NCI-H2107 treated with DMSO at 0.1 percent for 48 hours (cell line): ENCODE data around the gene SV2C.
"Not testable (repeated sequence)": the region's sequence is repeated elsewhere in the genome, so short reads cannot be mapped to it uniquely, and the experiment has no call there.

Source experiments
- DNase-seq: peaks from one replicate; lab custom pipeline; 2025; ENCODE audit not compliant: unreplicated experiment; lab: John Stamatoyannopoulos, UW

SV2C gene

DNA sequence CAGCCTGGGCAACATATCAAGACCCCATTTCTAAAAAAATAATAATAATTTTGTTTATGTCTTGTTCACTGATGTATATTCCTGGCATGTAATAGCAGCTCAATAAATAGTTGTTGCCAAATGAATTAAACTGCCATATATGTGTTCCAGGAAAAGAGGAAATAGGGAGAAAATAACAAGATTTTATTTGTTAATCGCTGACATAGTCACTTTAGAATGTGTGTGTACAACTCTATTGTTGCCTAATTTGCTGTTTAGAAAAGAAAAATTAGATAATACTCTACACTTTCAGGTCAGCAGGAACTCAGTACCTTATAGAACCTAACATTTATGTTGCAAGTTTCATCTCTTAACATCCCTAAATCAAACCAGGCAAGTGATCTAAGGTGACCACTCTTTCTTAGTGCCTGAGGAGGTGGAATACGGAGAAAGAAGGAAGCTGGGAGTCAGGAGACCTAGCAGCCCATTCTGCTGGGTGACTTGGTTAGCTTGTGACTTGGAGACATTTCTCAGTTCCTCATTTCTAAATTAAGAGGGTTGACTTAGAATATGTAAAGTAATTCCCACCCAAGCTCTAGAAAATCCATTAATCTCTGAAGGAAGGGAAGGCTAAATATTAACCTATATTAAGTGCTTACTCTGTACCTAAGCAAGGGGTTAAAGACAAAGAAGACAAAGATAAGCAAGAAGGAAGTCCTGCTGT lies 209.6 kb downstream of the SV2C start:
- no peak for DNase-seq

DNA sequence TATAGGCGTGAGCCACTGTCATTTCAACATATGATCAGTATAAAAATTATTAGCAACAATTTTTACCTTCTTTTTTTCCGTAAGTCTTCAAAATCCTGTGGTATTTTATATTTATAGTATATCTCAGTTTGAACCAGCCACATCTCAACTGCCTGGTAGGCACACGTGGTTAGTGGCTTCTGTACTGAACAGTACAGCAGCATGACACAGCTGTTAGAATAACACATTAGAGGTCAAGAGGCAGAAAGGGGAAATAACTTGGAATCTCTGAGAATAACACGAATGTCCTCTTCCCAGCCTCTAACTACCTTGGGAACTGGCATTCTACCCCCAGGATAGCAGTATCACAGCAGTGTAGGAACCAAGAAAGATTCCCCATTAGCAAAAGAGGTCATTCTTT lies 211.4 kb downstream of the SV2C start:
- no peak for DNase-seq

DNA sequence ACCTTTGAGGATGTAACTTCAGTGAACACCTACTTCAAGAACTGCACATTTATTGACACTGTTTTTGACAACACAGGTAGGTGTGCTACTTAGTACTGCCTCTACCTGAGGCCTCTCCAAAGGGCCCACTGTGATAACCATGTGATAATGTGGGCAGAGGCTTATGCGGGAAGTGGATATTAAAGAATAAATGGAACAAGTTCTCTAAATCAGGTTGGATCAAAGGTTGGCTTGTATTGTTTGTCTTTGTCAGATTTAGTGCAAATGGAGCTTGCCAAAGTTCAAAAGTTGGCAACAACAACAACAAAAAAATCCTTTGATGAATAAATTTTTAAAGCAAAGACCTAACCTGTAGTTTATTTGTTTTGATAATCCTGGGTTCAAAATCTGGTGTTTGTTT lies 215.7 kb downstream of the SV2C start:
- no peak for DNase-seq

DNA sequence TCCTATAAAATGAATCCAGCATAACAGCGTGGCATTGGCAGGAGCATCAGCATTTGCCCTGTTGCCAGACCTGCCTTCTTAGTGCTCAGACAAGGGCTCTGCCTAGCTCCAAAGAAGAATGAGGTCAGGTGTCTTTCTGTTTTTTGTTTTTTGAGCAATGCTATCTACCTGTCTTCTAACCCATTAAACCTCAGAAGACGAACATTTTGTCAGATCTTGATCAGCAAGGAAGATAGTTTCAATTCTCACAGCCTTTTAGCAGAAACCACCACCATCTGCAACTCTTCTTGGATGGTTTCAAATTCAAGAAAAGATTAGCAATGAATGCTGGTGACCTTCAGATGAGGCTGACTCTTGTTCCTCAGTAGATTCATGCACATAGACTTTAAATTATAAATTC lies 216.4 kb downstream of the SV2C start:
- no peak for DNase-seq

DNA sequence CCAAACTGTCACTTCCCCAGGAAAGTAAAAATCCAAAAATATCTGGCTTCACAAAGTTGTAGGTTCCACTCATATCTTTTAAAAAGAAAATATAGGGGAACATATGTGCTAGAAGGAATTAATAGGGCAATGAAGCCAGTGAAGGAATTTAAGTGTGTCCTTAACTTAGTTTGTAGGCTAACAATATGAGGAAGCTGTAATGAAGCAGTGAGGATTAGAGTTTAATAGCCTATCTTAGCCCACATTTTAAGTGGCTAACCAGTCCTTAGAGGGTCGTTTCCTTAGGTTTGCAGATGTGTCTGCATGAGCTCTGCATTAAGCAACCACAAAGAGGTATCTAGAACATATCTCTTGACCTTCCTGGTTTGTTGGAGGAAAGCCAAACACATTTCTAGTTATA lies 218.7 kb downstream of the SV2C start:
- DNase-seq: not testable (repeated sequence)

DNA sequence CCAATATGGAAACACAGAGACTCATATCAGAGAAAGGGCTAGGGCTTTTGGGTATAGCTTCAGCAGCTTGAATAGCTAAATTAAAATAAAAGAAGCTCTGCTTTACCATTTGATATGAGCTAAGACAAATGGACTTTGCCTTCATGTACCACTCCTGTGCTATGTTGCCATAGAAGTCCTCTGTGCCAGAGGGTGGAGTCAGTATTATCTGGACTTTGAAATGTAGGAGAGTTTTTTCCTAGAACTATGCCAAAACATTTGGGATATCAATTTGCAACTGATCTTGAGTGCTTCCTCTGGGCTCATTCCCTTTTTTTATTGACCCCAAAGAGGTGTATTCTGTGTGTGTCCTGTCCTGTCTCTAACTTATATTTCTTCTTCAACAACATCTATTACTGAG lies 219.5 kb downstream of the SV2C start:
- DNase-seq: not testable (repeated sequence)

DNA sequence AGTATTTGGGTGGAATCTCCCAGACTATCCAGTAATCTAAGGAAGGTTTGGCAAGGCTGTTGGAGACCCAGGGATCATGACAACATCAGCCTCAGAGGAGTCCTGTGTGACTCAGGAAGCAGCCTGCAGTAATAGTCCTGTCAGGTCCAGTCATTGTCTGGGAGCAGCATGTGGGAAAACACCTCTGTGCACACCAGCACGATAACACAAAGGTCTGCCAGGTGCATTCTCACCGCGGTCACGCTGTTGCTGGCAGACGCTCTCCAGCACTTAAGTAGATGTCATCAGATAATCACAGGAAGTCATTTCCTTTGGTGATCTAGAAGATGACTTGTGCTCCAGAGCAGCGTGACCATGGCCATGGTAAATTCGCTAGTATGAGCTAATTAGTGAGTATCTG lies 220.7 kb downstream of the SV2C start:
- no peak for DNase-seq

DNA sequence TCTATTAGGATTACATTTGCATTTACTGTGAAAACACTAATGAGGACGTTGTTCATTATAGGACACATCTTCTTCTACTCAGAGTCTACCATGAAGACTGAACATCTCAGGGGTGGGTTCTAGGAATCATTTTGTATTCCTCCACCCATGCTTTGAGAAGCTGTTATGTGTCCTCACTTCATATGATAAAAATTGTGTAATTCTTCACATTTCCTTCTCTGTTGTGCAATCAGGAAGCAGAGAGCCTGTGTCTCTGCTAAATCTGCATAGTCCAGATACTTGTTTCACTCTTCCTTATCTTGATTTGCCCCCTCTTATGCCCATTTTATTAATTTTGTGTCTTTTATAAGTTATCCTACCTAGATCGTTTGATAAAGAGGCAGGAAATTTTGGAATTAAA lies 222.1 kb downstream of the SV2C start:
- DNase-seq: no peak

DNA sequence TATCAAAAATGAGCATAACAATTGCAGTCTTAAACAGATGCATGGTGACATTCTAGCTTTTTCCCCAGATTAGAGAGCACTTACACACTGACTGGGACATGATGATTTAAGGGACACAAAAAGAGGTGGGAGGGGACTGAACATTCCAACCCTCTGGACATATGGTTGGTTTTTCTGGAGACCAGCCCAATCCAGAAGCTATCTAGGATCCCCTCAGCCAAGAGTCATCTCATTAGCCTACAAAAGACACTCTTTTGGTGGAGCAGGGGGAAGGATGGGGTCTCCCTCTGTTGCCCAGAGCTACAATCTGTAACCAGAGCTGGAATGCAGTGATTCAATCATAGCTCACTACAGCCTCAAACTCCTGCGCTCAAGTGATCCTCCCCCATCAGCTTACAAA lies 222.6 kb downstream of the SV2C start:
- no peak for DNase-seq

DNA sequence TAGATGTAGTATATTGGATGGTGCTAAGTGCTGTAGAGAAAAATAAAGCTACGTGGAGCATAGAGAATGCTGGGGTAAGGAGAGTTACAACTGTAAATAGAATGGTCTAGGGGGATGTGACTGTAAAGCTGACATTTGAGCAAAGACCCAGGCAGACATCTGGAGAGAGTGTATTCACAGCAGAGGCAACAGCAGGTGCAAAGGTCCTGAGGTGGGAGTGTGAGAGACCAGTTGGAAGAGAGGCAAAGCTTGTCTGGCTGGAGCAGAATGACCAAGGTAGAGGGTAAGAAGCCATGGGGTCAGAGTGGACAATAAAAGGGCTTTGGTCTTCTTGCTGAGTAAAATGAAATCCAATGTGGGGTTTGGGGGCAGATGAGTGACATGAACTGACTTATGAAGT lies 227.0 kb downstream of the SV2C start:
- DNase-seq: no peak

DNA sequence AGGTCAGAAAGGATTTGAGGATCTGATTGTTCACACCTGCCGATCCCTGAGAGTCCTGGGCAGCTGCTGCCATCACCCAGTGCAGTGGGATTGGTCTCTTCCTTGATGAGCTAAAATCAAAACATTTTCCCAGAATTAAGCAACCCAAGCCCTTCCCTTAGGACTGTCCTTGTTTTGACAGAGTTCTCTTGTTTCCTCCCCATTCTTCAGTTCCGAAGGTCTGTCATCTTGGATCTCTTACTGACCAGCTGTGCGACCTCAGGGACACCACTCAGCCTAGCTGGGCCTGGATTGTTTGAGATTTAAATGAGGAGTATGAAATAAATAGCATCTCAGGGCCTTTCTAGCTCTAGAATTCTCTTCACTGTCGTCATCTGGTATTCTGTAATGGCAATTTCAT lies 229.6 kb downstream of the SV2C start:
- no peak for DNase-seq

DNA sequence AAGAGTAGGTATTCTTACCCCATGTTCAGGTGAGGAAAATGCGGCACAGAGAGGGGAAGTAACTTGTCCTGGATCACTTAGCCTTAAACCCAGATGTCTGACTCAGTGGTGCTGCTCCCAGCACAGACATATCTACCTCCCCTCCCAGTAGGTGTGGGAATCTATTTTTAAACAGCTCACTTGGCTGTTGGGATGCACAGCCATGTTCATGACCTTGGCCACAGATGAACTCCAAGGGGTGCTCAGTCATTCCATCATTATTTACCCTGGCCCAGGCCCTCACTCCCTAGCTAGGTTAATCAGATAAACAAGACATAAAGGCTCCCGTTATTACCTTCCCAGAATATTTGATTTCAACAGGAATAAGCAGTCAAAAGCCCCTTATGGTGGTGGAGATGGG lies 231.5 kb downstream of the SV2C start:
- DNase-seq: no peak

DNA sequence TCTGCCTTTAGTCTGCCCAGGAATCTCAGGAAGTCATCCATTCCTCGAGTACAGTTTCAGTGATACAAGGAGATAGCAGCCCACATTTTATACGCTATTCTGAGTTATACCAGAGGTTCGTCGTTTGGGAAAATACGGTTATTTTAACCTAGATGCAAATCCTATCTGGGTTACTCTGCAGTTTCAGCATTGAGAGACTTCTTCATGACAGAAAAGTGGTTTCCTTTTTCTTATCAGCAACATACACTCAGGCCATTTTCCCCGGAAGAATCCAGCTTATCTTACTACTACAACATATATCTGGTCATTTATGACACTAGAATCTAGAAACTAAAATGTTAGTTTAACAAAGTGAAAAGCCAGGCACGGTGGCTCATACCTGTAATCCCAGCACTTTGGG lies 236.5 kb downstream of the SV2C start:
- DNase-seq: no peak

DNA sequence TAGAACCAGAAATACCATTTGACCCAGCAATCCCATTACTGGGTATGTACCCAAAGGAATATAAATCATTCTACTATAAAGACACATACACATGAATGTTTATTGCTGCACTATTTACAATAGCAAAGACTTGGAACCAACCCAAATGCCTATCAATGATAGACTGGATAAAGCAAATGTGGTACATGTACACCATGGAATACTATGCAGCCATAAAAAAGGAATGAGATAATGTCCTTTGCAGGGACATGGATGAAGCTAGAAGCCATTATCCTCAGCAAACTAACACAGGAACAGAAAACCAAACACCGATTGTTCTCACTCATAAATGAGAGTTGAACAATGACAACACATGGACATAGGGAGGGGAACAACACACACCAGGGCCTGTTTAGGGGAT lies 240.3 kb downstream of the SV2C start:
- not testable (repeated sequence) for DNase-seq

DNA sequence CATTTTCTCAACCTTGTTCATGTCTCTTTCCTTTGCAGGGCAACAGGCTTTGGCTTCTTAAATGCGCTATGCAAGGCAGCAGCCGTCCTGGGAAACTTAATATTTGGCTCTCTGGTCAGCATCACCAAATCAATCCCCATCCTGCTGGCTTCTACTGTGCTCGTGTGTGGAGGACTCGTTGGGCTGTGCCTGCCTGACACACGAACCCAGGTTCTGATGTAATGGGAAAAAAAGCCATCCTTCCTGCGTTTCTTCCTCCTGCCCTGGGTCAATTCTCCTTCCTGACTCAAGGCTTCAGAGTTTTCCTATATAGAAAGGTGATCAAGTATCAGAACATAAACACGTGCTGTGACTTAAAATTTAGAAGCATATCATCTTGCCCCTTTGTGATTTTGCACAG lies 242.1 kb downstream of the SV2C start:
- no peak for DNase-seq

DNA sequence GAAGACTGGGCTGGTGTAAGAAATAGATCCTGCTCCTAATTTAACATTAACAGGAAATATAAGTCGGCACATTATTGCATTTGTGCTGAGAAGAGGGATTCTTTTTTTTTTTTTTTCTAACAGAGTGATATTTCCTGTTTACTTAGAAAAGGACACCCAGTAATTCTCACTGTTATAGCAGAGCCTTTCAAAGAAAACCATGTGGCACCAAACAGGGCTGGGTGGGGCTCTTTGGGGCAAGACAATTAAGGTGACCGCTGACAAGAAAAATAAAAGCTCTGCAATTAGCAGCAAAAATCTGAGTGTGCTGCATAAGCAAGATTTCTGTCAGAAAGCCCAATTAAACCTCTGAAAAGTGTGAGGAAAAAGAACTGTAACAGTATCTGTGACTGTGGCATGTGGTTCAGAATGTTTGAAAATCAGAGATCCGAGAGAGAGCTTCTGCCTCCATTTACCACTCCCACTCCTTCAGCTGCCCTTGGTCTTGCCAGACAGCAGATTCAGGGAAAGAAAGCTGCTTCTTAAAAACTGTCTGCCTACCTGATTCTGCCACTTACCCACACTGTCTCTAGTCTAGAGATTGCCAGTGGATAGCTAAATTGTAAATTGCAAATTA lies 242.8 kb downstream of the SV2C start:
- no peak for DNase-seq

DNA sequence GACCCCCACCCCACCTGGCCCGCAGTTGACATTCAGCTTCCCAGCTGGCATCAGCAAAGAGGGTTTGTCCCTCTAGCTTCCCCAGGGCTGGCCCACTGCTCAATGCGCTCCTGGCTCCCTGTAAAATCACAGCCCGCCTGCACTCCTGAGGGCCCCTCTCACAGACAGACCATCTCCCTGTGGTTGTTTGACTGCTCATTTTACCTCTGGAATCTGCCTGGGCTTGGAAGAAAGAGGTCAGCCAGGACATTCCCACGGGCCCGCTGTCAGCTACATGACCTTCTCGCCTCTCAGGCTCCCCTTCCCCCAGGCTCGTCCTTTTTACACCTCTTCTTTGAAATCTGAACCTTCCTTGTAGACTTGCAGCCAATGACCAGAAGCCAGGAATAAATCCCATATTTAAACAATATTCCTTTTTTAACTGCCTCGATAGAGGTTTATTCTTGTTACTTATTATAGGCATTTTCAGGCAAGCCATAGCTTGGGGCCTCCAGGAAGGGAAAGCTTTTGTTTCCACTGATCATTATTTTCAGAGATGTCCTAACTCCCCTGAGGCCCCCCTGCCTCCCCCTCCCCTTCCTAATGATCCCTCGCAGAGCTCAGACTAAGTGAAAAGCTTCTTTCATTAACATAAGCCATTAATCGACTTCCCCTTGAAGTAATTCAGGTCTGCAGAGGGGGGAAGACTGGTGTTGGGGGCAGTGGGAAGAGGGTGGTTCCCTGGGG lies 243.6 kb downstream of the SV2C start:
- DNase-seq: no peak

DNA sequence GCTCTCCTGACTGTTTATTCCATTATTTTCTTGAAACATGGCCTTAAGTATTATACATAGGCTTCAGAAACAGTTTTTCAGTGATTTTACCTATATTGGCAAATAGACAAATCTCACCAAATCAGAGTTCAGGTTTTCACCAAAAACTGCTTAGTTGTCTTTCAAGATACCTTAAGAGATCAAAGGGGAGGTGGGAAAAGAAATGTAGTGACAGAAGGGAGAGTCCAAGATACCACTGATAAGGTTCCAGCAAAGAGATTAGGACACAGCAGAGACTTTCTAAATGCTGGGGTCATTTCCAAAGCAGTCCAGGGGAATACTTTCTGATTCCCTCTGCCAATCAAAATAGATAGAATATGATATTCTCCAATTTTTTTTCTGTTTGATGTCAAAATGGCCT lies 246.2 kb downstream of the SV2C start:
- no peak for DNase-seq

DNA sequence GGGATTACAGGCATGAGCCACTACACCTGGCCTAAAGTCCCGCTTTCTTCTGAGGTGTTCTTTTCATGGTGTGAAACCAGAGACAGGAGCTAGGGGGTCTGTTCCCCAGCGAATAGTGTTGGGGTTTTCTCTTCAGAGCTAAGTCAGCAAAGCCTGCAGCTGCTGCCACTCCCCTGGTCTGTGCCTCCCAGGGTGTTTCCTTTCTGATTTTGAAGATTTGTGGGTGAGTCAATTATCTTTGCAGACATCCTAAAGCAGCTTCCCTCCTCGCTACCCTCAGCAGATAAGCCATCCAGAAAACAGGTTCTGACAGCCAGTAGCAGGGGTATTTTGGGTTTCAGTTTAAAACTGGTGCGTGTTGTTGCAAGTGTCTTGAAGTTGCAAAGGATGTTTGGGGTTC lies 247.9 kb downstream of the SV2C start:
- DNase-seq: no peak

DNA sequence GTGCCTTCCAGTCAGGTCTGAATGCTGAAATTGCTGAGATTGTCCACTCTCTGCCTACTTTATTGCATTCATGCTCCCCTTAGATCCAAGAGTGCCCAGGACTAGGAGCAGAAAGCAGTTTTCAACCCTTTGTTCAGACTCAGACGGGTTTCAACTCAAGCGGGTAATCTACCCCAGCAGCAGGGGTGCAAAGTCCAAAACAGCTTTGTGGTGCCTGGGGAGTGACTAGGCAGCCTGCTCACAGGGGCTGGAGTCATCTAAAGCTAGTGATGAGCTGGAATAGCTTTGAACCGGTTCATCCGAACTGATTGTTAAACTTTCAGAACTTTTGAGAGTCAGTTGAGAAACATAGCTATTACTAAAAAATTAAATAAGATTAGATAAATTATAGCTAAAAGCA lies 248.9 kb downstream of the SV2C start:
- no peak for DNase-seq

DNA sequence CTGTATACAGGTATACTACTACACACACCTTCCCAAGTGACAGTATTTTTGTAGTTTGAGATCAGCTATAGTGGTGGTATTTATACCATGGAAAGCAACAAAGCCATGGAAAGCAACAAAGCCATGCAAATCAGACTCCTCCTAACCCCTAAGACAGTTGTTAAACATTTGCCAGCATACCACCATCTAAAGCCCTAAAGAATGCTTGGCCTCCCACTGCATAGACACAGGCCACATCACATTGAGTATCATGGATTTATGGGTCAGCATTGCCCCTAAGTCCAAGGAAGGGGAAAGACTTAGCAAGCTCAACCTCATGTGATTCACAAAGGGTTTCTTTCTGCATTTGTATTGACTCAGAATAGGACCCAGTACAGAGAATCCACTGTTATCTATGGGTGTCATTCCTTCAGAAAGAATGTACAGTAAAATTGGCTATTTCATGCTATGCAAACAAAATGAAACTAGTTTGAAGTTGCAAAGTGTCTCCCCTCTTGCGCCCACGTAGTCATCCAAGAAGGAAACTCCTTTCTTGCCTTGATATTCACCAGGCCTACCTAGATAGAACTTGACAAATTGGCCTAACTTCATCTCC lies 249.5 kb downstream of the SV2C start:
- no peak for DNase-seq

DNA sequence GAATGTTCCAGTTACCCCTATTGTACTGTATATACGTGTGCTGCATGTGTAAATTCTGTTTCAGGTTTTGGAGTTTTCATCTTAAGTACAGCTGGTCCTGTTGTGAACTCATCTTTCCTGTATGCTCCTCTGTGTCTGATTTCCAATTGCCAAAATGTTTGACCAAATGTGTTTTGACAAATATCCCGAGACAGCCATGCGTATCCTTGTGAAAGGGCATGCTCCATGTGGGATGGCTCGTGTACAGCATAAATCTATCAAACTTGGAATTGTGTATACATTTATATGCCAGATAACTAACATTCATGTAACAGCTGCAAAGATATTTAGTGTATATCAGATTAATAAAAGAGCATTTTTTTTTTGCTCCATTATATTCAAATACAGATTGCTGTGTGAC lies 250.4 kb downstream of the SV2C start:
- DNase-seq: no peak
